Parathyroid adenoma (tissue), 2 donors: ENCODE data around the gene CNFN.

Experiments
- H2AFZ ChIP-seq: fragments of 300-600 bp; sonication (generic); one replicate; pipeline ENCODE4 v1.7.0; 2017; ENCODE audit warnings: antibody characterized with exemption, mild to moderate bottlenecking
- H3K27ac ChIP-seq: fragments of 300-600 bp; sonication (generic); one replicate; pipeline ENCODE4 v1.7.0; 2017
- H3K27me3 ChIP-seq: fragments of 300-600 bp; sonication (generic); one replicate; pipeline ENCODE4 v1.7.0; 2017; ENCODE audit warnings: low read length; ENCODE audit not compliant: control insufficient read depth, insufficient read depth
- H3K36me3 ChIP-seq: fragments of 300-600 bp; sonication (generic); one replicate; pipeline ENCODE4 v1.7.0; 2017; ENCODE audit warnings: low read length; ENCODE audit not compliant: control insufficient read depth, insufficient read depth
- H3K4me1 ChIP-seq: fragments of 300-600 bp; sonication (generic); one replicate; pipeline ENCODE4 v1.7.0; 2017; ENCODE audit warnings: control low read depth
- H3K4me2 ChIP-seq: fragments of 300-600 bp; sonication (generic); one replicate; pipeline ENCODE4 v1.7.0; 2017; ENCODE audit warnings: low read length
- H3K4me3 ChIP-seq: fragments of 300-600 bp; sonication (generic); one replicate; pipeline ENCODE4 v1.7.0; 2017; ENCODE audit warnings: low read depth, low read length
- H3K79me2 ChIP-seq: fragments of 300-600 bp; sonication (generic); one replicate; pipeline ENCODE4 v1.7.0; 2017; ENCODE audit warnings: control low read depth
- H3K9ac ChIP-seq: fragments of 300-600 bp; sonication (generic); one replicate; pipeline ENCODE4 v1.7.0; 2017; ENCODE audit warnings: mild to moderate bottlenecking
- H3K9me3 ChIP-seq: fragments of 300-600 bp; sonication (generic); one replicate; pipeline ENCODE4 v1.7.0; 2017; ENCODE audit warnings: low read length; ENCODE audit not compliant: control insufficient read depth
- CTCF ChIP-seq: fragments of 300-600 bp; sonication (generic); IDR thresholded peaks from one replicate; pipeline ENCODE4 v1.7.0; 2017; ENCODE audit warnings: antibody characterized with exemption, mild to moderate bottlenecking
- donor health status: primary hyperparathyroidism.

CNFN gene

GRCh38 chr19:42421591-42422031, 31.5 kb upstream of the CNFN start:
- no peaks in the 10 kb centered on the region for H3K9me3 ChIP-seq
- peaks cover 10% of the 10 kb centered on the region for H3K4me1 ChIP-seq
- peaks cover 5% of the 10 kb centered on the region for H3K79me2 ChIP-seq
- peak overlapping the region; percentile 43 for H3K27ac ChIP-seq
- no peak overlapping the region for H3K4me2 ChIP-seq
- H3K36me3 ChIP-seq = no peaks in the 10 kb centered on the region
- no peaks in the 10 kb centered on the region for H3K27me3 ChIP-seq
- TF ChIP-seq CTCF = no peak
- no peak overlapping the region for H2AFZ ChIP-seq
- no peak overlapping the region for H3K4me3 ChIP-seq
- no peak overlapping the region for H3K9ac ChIP-seq

GRCh38 chr19:42421101-42421500, 31.0 kb upstream of the CNFN start:
- Histone ChIP-seq H3K9ac (no peak overlapping the region), H3K79me2 (peaks cover 5% of the 10 kb centered on the region), H3K9me3 (no peaks in the 10 kb centered on the region), H3K27me3 (no peaks in the 10 kb centered on the region), H2AFZ (no peak overlapping the region), H3K27ac (peak overlapping the region; percentile 5), H3K36me3 (no peaks in the 10 kb centered on the region), H3K4me3 (no peak overlapping the region), H3K4me2 (no peak overlapping the region), H3K4me1 (peaks cover 10% of the 10 kb centered on the region)
- no peak for TF ChIP-seq CTCF

- no peak overlapping the region for H3K9ac ChIP-seq
- peaks cover 10% of the 10 kb centered on the region for H3K4me1 ChIP-seq
Measured at GRCh38 chr19:42420055-42420544, 30.0 kb upstream of the CNFN start.

GRCh38 chr19:42419309-42419708, 29.2 kb upstream of the CNFN start:
- Histone ChIP-seq H3K4me2 (no peak overlapping the region), H3K9me3 (no peaks in the 10 kb centered on the region), H3K27me3 (no peaks in the 10 kb centered on the region), H3K79me2 (peaks cover 5% of the 10 kb centered on the region), H3K9ac (no peak overlapping the region), H2AFZ (no peak overlapping the region), H3K36me3 (no peaks in the 10 kb centered on the region), H3K27ac (no peak overlapping the region), H3K4me3 (no peak overlapping the region), H3K4me1 (peaks cover 10% of the 10 kb centered on the region)
- no peak for TF ChIP-seq CTCF

More at GRCh38 chr19:42420055-42420544, 30.0 kb upstream of the CNFN start:
- no peak overlapping the region for H3K4me3 ChIP-seq
- no peak overlapping the region for H2AFZ ChIP-seq
- H3K79me2 ChIP-seq = peaks cover 5% of the 10 kb centered on the region
- H3K36me3 ChIP-seq = no peaks in the 10 kb centered on the region
- H3K4me2 ChIP-seq = no peak overlapping the region
- TF ChIP-seq CTCF = peak; percentile 43
- no peaks in the 10 kb centered on the region for H3K27me3 ChIP-seq
- H3K9me3 ChIP-seq = no peaks in the 10 kb centered on the region
- H3K27ac ChIP-seq = no peak overlapping the region

- Histone ChIP-seq H3K27me3 (no peaks in the 10 kb centered on the region), H3K9ac (no peak overlapping the region), H3K79me2 (no peaks in the 10 kb centered on the region), H3K9me3 (no peaks in the 10 kb centered on the region), H3K4me1 (peaks cover 16% of the 10 kb centered on the region), H2AFZ (no peak overlapping the region), H3K36me3 (no peaks in the 10 kb centered on the region), H3K4me3 (no peak overlapping the region), H3K4me2 (no peak overlapping the region), H3K27ac (no peak overlapping the region)
- TF ChIP-seq CTCF = no peak
Measured at GRCh38 chr19:42412661-42413076, 22.6 kb upstream of the CNFN start.
